HUES48 (cell line): ENCODE results near the gene SLC49A3.

ENCODE experiments used
- H3K27ac ChIP-seq: one replicate; pipeline ENCODE4 v1.7.0; 2013; ENCODE audit warnings: low read depth, low read length, inconsistent platforms
- H3K27me3 ChIP-seq: 2 replicates; pipeline ENCODE4 v1.6.1; 2013; ENCODE audit warnings: mild to moderate bottlenecking, low read length; ENCODE audit not compliant: control insufficient read depth, insufficient read depth
- H3K36me3 ChIP-seq: 2 replicates; pipeline ENCODE4 v1.6.1; 2013; ENCODE audit warnings: low read length; ENCODE audit not compliant: control insufficient read depth, insufficient read depth
- H3K4me1 ChIP-seq: 2 replicates; pipeline ENCODE4 v1.6.1; 2013; ENCODE audit warnings: mild to moderate bottlenecking, low read length; ENCODE audit not compliant: control insufficient read depth, insufficient read depth
- H3K4me3 ChIP-seq: 2 replicates; pipeline ENCODE4 v1.5.1; 2013; ENCODE audit warnings: mild to moderate bottlenecking, low read depth, low read length
- H3K9ac ChIP-seq: 2 replicates; pipeline ENCODE4 v1.6.1; 2013; ENCODE audit warnings: mild to moderate bottlenecking, low read depth, low read length, moderate library complexity
- H3K9me3 ChIP-seq: 2 replicates; pipeline ENCODE4 v1.6.1; 2013; ENCODE audit warnings: low read length; ENCODE audit not compliant: control insufficient read depth, insufficient read depth

The SLC49A3 gene

GRCh38 chr4:730511-730910, 41.6 kb upstream of the SLC49A3 start:
- Histone ChIP-seq H3K4me3 (no peak overlapping the region), H3K36me3 (peaks cover 40% of the 10 kb centered on the region), H3K27ac (no peak overlapping the region), H3K27me3 (no peaks in the 10 kb centered on the region), H3K9me3 (no peaks in the 10 kb centered on the region), H3K9ac (no peak overlapping the region), H3K4me1 (no peaks in the 10 kb centered on the region)

GRCh38 chr4:729336-730315, 40.7 kb upstream of the SLC49A3 start:
- Histone ChIP-seq H3K9ac (no peak overlapping the region), H3K36me3 (peaks cover 31% of the 10 kb centered on the region), H3K4me1 (no peaks in the 10 kb centered on the region), H3K27ac (no peak overlapping the region), H3K9me3 (no peaks in the 10 kb centered on the region), H3K27me3 (no peaks in the 10 kb centered on the region), H3K4me3 (no peak overlapping the region)

GRCh38 chr4:727576-727975, 38.6 kb upstream of the SLC49A3 start:
- H3K27ac ChIP-seq, result no peak overlapping the region
- no peaks in the 10 kb centered on the region for H3K27me3 ChIP-seq
- H3K9me3 ChIP-seq, result no peaks in the 10 kb centered on the region
- no peak overlapping the region for H3K4me3 ChIP-seq
- peaks cover 15% of the 10 kb centered on the region for H3K36me3 ChIP-seq
- H3K4me1 ChIP-seq, result no peaks in the 10 kb centered on the region
- H3K9ac ChIP-seq, result no peak overlapping the region

- Histone ChIP-seq H3K27me3 (no peaks in the 10 kb centered on the region), H3K9ac (no peak overlapping the region), H3K4me1 (no peaks in the 10 kb centered on the region), H3K9me3 (no peaks in the 10 kb centered on the region), H3K36me3 (peaks cover 12% of the 10 kb centered on the region), H3K4me3 (no peak overlapping the region), H3K27ac (no peak overlapping the region)
These were observed 37.9 kb upstream of the SLC49A3 start for GRCh38 chr4:726838-727237.

GRCh38 chr4:726235-726787, 37.4 kb upstream of the SLC49A3 start:
- H3K27ac ChIP-seq, result no peak overlapping the region
- H3K9me3 ChIP-seq, result no peaks in the 10 kb centered on the region
- H3K4me1 ChIP-seq, result no peaks in the 10 kb centered on the region
- no peak overlapping the region for H3K9ac ChIP-seq
- no peak overlapping the region for H3K4me3 ChIP-seq
- H3K36me3 ChIP-seq, result peaks cover 12% of the 10 kb centered on the region
- H3K27me3 ChIP-seq, result no peaks in the 10 kb centered on the region

GRCh38 chr4:725391-726234, 36.7 kb upstream of the SLC49A3 start:
- no peak overlapping the region for H3K4me3 ChIP-seq
- H3K27ac ChIP-seq, result no peak overlapping the region
- H3K27me3 ChIP-seq, result no peaks in the 10 kb centered on the region
- H3K36me3 ChIP-seq, result peaks cover 5% of the 10 kb centered on the region; the same call in 1 of the 2 replicates
- no peaks in the 10 kb centered on the region for H3K4me1 ChIP-seq
- no peak overlapping the region for H3K9ac ChIP-seq
- H3K9me3 ChIP-seq, result no peaks in the 10 kb centered on the region

GRCh38 chr4:723751-724530, 35.0 kb upstream of the SLC49A3 start:
- H3K36me3 ChIP-seq, result 0 out of 2 replicates have a peak, but pooled peaks cover 4% of the 10 kb centered on the region
- H3K4me1 ChIP-seq, result no peaks in the 10 kb centered on the region
- no peak overlapping the region for H3K9ac ChIP-seq
- no peaks in the 10 kb centered on the region for H3K27me3 ChIP-seq
- no peaks in the 10 kb centered on the region for H3K9me3 ChIP-seq
- H3K4me3 ChIP-seq, result no peak overlapping the region
- H3K27ac ChIP-seq, result no peak overlapping the region

- H3K9ac ChIP-seq, result no peak overlapping the region
- no peak overlapping the region for H3K4me3 ChIP-seq
- H3K9me3 ChIP-seq, result no peaks in the 10 kb centered on the region
- H3K27ac ChIP-seq, result no peak overlapping the region
- no peaks in the 10 kb centered on the region for H3K27me3 ChIP-seq
- H3K4me1 ChIP-seq, result no peaks in the 10 kb centered on the region
- 0 out of 2 replicates have a peak, but pooled peaks cover 4% of the 10 kb centered on the region for H3K36me3 ChIP-seq
These were observed 34.0 kb upstream of the SLC49A3 start for GRCh38 chr4:722851-723360.

GRCh38 chr4:722169-722725, 33.3 kb upstream of the SLC49A3 start:
- H3K9ac ChIP-seq, result no peak overlapping the region
- no peak overlapping the region for H3K4me3 ChIP-seq
- H3K27me3 ChIP-seq, result no peaks in the 10 kb centered on the region
- H3K9me3 ChIP-seq, result no peaks in the 10 kb centered on the region
- 0 out of 2 replicates have a peak, but pooled peaks cover 4% of the 10 kb centered on the region for H3K36me3 ChIP-seq
- no peaks in the 10 kb centered on the region for H3K4me1 ChIP-seq
- no peak overlapping the region for H3K27ac ChIP-seq
